HepG2 (cell line): ENCODE data around the gene POLD3. TPM values are rescaled to one million over a fixed set of nuclear protein-coding genes. Genes with fewer than 3 reads are reported as not detected.

Experiments
- RCOR2 ChIP-seq: IDR thresholded peaks from 2 replicates; pipeline ENCODE4 v1.6.1; 2016; ENCODE audit warnings: missing biosample characterization, missing genetic modification reagents
- SNAPC4 ChIP-seq: sonication (generic); formaldehyde crosslinking; IDR thresholded peaks from 2 replicates; pipeline ENCODE4 v1.4.0; 2020; ENCODE audit warnings: mild to moderate bottlenecking, missing genetic modification reagents
- ZKSCAN5 ChIP-seq: sonication (generic); formaldehyde crosslinking; IDR thresholded peaks from 2 replicates; pipeline ENCODE4 v1.5.1; 2020; ENCODE audit warnings: mild to moderate bottlenecking, missing genetic modification reagents
- ZNF574 ChIP-seq: sonication (generic); formaldehyde crosslinking; IDR thresholded peaks from 2 replicates; pipeline ENCODE4 v1.4.0; 2020; ENCODE audit warnings: missing genetic modification reagents
- polyA plus RNA-seq, 8 experiments: library from polyadenylated mRNA; depleted of rRNA in 3 of 8; stranded (reverse) in 7 of 8; unstranded in 1 of 8; fragments of >200 nt; fragmentation: Illumina TruSeq in 4 of 8; extraction: Trizol in 4 of 8; gene quantifications; 2 replicates each; pipeline versions ENCODE4 v1.2.1 to v1.2.3, GENCODE V29; 2011 to 2016; ENCODE audit warnings: low read depth in 4 of 8, missing spikeins in 1 of 8, mixed read lengths in 1 of 8; ENCODE audit not compliant: insufficient read depth in 1 of 8
- total RNA-seq, 5 experiments: library from RNA; depleted of rRNA; stranded (reverse); fragments of >200 nt; fragmentation: Illumina TruSeq; extraction: Trizol; gene quantifications; 2 replicates each; pipeline ENCODE4 v1.2.3, GENCODE V29; 2016; ENCODE audit warnings: low read depth in 1 of 5

Gene POLD3
- total and polyA plus RNA-seq, 2 of the 13 experiments (the other 11 are each of a cell fraction or from before 2014, with no cell fraction given), result 6.3 to 18.9 TPM

- TF ChIP-seq ZNF574 (CRISPR knock-in tag) (no peak), ZKSCAN5 (CRISPR knock-in tag) (no peak), RCOR2 (CRISPR knock-in tag) (no peak), SNAPC4 (CRISPR knock-in tag) (no peak)
- TF ChIP-seq, all 625 proteins: peak for 0
These were observed 34.9 kb upstream of the POLD3 start (continued) for GRCh38 chr11:74557526-74557925.
